OCI-LY1 (cell line): ENCODE results near the gene PLG.
"Not testable (repeated sequence)": the region's sequence is repeated elsewhere in the genome, so short reads cannot be mapped to it uniquely, and the experiment has no call there.

Source experiments
- CTCF ChIP-seq: fragments of 200-600 bp; sonication (generic), shearing (Covaris generic); IDR thresholded peaks from 2 replicates; pipeline ENCODE4 v1.5.1; 2017; ENCODE audit warnings: mild to moderate bottlenecking, antibody characterized with exemption, low read length, moderate library complexity, mixed read lengths
- EZH2 ChIP-seq: fragments of 200-600 bp; sonication (generic), shearing (Covaris generic); IDR thresholded peaks from 2 replicates; pipeline ENCODE4 v1.8.0; 2017; ENCODE audit warnings: borderline replicate concordance, mixed run types, mild to moderate bottlenecking, antibody characterized with exemption, low read length, moderate library complexity, mixed read lengths

GRCh38 chr6:160780656-160781055 is 78.6 kb downstream of the PLG start:
- TF ChIP-seq CTCF, EZH2: not testable (repeated sequence)
